CD4-positive, alpha-beta T cell treated with Interleukin-12 subunit alpha and Interleukin-12 subunit beta, for 1 hour (primary cell): ENCODE results near the gene DCBLD2.
A peak's percentile ranks its signal among the peaks of the same experiment; 100 is the strongest.

Experiments
- DNase-seq: peaks from one replicate; pipeline ENCODE4 v3.0.0-alpha.2; 2020

Gene DCBLD2

DNA sequence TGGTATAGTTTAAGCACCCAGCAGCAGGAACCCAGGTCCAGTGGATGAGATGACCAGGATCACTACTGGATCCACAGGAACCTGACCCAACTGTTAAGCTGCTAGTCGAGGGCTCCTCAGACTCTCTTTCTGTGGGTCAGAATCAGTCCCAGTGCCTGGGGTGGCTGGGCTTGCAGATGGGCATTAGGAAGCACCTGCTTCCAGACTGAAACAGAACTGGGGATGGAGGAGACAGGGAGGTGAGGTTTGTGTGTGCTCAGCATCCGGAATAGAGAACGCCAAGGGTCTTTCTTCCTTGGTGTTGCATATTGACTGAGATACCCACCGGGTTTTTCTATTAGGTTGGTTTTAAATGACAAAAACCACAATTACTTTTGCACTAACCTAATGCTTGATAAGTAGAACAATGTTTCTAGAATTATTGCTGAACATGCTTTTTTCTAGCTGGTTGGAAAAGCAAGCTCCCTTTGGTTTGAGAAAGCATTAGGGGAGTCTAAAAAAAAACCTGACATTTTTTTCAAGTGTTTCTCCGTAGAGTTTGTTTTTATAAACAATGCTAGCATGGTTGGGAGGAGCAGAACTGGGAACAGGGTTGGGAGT is 137.6 kb downstream of the DCBLD2 start:
- no peak for DNase-seq

DNA sequence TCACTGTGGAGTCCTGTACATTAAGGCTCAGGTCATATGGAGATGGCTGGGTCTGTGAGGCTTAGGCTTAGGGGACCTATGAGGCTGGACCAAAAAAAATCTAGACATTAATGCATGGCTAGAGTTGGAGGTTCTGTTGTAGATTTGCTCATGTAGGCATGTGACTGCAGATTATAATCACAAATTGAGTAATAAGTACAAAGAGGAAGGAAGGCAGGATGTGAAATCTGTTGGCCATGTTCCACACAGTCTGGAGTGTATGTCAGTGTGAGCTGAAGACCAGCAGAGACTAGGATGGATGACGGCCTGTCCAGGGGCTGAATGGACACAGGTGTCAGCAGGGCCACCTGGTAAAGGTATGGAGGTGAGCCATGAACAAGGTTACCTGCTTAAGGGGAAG is 138.4 kb downstream of the DCBLD2 start, which contains the start of gene ST3GAL6:
Gene ST3GAL6 (plus strand): TSS at position 265 of the 400 bp plus-strand sequence. CDS start 5,101 bp downstream, outside the sequence.
- peak; percentile 8 for DNase-seq

DNA sequence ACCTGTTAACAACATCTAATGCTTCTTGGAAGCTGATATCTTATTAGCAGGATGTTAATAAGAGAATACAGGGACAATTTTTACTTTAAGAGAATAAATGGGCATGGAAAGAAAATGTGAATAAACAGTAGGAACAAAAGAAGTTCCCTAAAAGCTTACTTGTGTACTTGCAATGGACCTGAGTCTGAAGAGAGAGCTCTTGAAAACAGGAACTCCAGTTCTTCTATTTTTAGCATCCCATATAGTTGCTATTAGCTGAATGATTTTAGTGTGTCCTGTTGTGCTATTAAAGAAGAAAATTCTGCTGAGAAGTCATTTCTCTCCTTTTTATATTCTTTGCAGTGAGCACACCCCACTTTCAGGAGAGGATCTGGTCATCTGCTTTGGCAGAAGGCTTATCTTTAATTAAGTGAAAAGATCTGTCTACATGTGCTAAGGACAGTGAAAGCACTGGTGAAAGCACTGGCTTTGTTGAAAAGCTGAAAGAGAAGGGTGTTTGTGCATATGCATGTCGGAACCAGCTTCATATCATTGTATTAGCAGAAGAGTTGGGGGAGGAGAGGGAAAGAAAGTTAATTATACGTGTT is 139.8 kb downstream of the DCBLD2 start:
- no peak for DNase-seq

DNA sequence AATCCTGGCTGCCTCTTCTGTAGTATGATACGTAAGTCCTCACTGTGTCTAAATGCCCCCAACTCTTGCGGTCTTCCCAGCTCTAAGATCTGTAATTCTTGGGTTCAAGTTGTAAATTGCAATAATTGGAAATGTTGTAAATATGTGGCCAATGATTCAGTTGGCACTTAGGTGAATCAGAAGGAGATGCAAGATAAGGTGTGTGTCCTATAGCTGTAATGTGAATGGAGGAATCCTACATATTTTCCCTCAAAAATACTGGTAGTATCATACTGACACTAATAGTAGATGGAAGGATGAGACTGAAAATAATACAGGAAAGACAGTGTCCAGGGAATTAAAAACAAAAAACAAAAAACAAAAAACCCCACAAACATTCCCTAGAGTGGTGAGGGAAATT is 141.9 kb downstream of the DCBLD2 start:
- no peak for DNase-seq

DNA sequence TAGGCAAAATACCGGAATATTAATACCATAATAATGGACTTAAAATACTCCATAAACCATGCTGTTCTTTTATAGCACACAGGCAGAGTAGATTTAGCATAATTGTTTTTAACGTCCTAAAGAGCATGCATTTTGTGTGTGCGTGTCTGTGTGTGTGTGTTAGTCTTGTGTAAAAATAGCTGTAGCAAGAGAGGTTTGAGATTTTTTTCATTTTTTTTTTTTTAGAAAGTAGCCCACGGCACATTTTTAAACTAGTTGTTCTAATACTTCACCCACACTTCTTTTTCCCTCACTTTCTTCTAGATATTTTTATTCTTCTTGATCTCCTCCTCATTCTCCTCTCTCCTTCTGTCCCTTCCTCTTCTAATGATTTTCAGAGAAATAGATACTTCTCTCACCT is 145.9 kb downstream of the DCBLD2 start:
- no peak for DNase-seq

DNA sequence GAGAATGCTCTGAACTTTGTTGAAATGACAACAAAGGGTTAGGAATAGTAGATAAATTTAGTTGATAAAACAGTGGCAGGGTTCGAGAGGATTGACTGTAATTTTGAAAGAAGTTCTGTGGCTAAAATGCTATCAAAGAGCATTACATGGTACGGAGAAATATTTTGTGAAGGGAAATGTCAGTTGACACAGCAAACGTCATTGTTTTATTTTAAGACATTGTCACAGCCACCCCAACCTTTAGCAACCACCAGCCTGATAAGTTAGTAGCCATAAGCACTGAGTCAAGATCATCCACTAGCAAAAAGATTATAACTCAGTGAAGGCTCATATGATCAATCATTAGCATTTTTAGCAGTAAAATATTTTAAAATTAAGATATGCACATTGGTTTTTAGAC is 147.0 kb downstream of the DCBLD2 start:
- DNase-seq: no peak

DNA sequence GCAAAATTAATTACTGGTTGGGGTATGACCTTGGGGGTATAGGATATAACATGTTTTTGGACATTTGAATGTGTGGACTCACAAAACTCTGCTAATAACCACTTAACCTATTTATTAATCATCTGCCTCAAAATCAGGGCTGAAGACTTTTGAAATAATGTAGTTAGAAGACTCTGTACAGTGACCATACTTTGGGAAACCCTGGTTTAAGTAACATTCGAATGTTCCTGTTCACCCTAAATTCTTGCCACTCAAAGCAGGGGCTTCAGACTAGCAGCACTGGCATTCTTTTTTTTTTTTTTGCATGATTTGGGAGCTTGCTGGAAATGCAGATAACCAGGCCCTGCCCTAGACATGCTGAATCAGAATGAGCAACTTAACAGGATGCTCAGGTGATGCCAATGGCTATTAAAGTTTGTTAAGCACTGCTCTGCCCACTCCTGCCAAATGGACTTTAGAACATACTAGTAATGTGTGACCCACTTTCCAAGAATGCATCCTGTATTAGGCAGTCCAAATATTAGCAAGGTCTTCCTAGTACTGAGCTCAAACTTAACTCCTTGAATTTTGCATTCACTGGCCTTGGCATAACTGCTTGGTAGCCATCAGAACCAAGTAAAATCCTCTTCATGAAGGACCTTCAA is 151.1 kb downstream of the DCBLD2 start:
- no peak for DNase-seq

DNA sequence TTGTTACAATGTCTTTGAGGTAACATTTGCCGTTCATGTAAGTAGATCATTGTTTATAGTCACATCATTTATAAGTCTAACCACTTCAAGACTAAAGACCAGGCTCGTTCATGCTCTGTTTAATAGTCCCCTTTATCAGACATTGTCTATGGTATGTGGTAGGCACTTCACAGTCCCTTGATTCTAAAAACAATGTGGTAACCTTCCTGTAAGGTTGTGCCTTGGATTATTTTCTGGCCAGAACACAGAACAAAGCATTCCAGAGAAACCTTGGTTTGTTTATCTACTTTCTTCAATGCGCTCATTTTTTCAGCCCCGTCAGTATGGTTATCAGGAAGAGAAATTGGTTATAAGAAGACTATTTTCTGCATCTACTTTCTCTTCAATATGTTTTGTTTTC is 154.6 kb downstream of the DCBLD2 start:
- no peak for DNase-seq

DNA sequence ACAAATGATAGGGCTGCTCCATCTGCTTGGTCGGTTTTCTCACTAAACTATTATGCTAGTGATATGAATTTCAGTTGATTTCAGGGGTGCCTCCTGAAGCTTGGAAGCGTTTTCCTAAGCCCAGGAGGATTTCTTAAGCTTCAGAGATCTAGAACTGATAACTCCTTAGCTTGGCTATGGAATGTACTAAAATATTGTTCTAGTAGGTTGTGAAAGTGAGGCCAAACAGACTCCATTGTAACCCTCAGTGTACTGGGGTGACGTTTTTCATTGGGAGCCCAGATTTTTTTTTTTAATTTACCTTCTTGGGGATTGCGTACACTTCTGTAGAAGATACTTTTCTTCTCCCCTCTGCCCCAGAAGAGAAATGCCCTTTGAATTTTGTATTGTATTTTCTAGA is 155.4 kb downstream of the DCBLD2 start:
- DNase-seq: no peak
